Measurements from ENCODE around the gene CAPN2.

GRCh38 chr1:223667484-223668182, 44.7 kb upstream of the CAPN2 start:
- TF ChIP-seq POLR2A (IDR thresholded peaks at IDR 0.05; ENCODE audit: low read length), result no peak
- no peak for TF ChIP-seq GATA1 (IDR thresholded peaks at IDR 0.05; ENCODE audit: low read depth, low read length)
